ENCODE data around the gene CNNM4.

CNNM4 gene

DNA sequence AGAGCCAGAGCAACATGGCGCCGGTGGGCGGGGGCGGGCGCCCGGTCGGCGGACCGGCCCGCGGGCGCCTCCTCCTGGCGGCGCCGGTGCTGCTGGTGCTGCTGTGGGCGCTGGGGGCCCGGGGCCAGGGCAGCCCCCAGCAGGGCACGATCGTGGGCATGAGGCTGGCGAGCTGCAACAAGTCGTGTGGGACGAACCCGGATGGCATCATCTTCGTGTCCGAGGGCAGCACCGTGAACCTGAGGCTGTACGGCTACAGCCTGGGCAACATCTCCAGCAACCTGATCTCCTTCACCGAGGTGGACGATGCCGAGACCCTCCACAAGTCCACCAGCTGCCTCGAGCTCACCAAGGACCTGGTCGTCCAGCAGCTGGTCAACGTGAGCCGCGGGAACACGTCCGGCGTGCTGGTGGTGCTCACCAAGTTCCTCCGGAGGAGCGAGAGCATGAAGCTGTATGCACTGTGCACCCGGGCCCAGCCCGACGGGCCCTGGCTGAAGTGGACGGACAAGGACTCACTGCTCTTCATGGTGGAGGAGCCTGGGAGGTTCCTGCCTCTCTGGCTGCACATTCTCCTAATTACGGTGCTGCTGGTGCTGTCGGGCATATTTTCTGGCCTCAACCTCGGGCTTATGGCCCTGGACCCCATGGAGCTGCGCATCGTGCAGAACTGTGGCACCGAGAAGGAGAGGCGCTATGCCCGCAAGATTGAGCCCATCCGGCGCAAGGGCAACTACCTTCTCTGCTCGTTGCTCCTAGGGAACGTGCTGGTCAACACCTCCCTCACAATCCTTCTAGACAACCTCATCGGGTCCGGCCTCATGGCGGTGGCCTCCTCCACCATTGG, 507 bp downstream of the CNNM4 start:
- Mint-ChIP-seq H3K9me3 (no peaks in the 10 kb centered on the region), H3K27me3 (ENCODE audit: low read depth, poor library complexity) (no peaks in the 10 kb centered on the region), H3K27ac (no peak overlapping the region)

DNA sequence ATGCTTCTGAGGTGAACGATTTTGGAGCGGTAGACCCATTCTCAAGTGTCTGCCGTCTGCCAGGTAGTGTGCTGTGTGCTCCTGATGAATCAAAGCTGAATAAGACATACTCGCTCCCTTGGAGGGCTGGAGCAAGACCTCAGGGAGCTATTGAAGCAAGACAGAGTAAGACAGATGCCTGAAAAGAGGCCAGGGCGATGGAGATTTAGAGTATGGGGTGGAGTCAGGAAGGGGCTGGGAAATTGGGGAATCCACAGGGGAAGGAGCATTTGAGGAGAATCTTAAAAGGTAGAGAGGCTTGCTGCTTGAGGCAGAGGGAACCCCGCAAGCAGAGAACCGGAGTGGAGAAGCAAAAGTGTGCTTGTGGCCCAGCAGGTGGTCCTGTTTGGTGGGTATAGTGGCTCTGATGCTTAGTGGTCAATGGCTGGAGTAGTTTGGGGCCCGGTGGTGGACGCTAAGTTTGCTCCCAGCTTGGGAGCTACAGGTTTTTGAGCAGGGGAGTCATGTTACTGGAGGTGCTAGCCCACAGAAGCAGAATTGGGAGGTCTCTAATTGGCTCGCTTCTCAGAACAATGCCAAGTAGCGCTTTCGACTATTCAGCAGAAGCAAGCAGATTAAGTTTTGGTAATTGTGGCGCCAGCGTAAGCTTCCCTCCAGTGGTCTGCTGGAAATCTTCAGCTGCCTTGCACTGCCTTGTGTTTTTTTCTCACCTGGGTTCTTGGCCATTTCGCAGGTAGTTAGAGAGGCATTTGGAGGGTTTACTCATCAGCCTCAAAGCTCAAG, 2.0 kb downstream of the CNNM4 start:
- no peak for DNase-seq
- TF ChIP-seq, protein P1, sequence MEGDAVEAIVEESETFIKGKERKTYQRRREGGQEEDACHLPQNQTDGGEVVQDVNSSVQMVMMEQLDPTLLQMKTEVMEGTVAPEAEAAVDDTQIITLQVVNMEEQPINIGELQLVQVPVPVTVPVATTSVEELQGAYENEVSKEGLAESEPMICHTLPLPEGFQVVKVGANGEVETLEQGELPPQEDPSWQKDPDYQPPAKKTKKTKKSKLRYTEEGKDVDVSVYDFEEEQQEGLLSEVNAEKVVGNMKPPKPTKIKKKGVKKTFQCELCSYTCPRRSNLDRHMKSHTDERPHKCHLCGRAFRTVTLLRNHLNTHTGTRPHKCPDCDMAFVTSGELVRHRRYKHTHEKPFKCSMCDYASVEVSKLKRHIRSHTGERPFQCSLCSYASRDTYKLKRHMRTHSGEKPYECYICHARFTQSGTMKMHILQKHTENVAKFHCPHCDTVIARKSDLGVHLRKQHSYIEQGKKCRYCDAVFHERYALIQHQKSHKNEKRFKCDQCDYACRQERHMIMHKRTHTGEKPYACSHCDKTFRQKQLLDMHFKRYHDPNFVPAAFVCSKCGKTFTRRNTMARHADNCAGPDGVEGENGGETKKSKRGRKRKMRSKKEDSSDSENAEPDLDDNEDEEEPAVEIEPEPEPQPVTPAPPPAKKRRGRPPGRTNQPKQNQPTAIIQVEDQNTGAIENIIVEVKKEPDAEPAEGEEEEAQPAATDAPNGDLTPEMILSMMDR (IDR thresholded peaks at IDR 0.05), result no peak
- Mint-ChIP-seq H3K27ac (no peak overlapping the region), H3K36me3 (ENCODE audit: low read depth) (peaks cover 6% of the 10 kb centered on the region), H3K4me1 (peaks cover 71% of the 10 kb centered on the region), H3K9me3 (no peaks in the 10 kb centered on the region), H3K27me3 (ENCODE audit: low read depth, poor library complexity) (no peaks in the 10 kb centered on the region), H3K4me3 (peak overlapping the region; percentile 83)

More for the DNA sequence above, 507 bp downstream of the CNNM4 start:
- DNase-seq, result no peak
- Mint-ChIP-seq H3K36me3 (ENCODE audit: low read depth) (peaks cover under 1% of the 10 kb centered on the region), H3K4me1 (peaks cover 57% of the 10 kb centered on the region), H3K4me3 (peak overlapping the region; percentile 83)
- TF ChIP-seq, protein P1 (IDR thresholded peaks at IDR 0.05), result peak; percentile 20

DNA sequence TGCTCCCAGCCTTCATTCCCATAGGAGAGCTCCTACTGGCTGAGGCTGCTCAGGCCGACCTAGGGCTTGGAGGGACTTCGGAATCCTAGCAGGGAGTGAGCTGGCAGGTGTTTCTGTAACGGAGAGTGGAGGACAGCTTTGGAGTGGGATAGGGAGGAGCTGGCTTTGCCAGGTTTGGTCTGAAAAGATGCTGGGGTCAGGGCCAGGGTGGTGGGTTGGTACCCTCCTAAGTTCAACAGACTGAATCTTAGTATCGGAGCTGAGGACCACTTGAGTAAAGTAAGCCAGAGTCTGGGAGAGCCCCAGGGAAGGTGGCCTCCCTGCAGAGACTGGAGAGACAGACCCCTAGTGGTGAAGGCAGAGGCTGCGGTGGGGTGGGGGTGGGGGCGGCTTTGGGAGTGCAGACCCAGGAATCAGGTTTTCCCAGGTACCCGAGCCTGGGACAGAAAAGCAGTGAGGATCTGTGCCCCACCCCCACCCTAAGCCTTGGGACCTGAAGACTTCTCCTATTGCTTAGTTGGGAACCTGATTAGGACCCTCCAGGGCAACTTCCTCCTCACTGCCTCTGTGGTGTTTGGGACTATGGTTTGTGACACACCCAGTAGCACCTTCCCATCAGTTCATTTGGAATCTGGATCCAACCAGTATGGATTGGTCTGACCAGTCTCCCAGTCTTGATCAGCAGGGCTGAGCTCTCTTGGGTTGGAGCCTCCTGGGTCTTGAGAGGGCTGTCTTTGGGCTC, 3.0 kb downstream of the CNNM4 start:
- peaks cover 78% of the 10 kb centered on the region for H3K4me1 Mint-ChIP-seq
- peak overlapping the region; percentile 83 for H3K4me3 Mint-ChIP-seq
- peaks cover 2% of the 10 kb centered on the region for H3K27me3 Mint-ChIP-seq (ENCODE audit: low read depth, poor library complexity)
- H3K9me3 Mint-ChIP-seq, result no peaks in the 10 kb centered on the region
- peaks cover 6% of the 10 kb centered on the region for H3K36me3 Mint-ChIP-seq (ENCODE audit: low read depth)
- no peak overlapping the region for H3K27ac Mint-ChIP-seq
- TF ChIP-seq, protein P1 (IDR thresholded peaks at IDR 0.05), result peak; percentile 51
- peak; percentile 44 for DNase-seq

DNA sequence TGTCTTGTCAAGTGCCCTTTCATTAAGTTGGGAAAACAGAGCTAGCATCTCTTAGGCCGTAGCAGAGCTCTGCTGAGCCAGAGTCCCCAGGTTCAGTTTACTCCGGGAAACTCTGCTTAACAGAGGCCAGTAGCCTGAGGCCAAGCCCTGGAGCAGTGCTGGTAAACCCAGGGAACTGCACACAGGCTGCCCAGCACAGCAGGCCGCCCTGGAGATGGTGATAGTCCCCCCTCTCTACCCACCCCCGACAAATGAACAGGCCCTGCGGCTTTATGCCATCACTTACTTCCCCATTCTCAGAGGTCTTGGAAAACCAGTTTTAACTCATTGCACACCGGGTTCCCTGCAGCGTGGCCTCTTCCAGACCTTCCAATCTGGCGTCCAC, 3.5 kb downstream of the CNNM4 start:
- Mint-ChIP-seq H3K9me3 (no peaks in the 10 kb centered on the region), H3K4me3 (peak overlapping the region; percentile 69), H3K27ac (peak overlapping the region; percentile 39), H3K27me3 (ENCODE audit: low read depth, poor library complexity) (peaks cover 3% of the 10 kb centered on the region), H3K4me1 (peaks cover 73% of the 10 kb centered on the region), H3K36me3 (ENCODE audit: low read depth) (peaks cover 6% of the 10 kb centered on the region)
- no peak for DNase-seq
- TF ChIP-seq, protein P1 (IDR thresholded peaks at IDR 0.05), result no peak

DNA sequence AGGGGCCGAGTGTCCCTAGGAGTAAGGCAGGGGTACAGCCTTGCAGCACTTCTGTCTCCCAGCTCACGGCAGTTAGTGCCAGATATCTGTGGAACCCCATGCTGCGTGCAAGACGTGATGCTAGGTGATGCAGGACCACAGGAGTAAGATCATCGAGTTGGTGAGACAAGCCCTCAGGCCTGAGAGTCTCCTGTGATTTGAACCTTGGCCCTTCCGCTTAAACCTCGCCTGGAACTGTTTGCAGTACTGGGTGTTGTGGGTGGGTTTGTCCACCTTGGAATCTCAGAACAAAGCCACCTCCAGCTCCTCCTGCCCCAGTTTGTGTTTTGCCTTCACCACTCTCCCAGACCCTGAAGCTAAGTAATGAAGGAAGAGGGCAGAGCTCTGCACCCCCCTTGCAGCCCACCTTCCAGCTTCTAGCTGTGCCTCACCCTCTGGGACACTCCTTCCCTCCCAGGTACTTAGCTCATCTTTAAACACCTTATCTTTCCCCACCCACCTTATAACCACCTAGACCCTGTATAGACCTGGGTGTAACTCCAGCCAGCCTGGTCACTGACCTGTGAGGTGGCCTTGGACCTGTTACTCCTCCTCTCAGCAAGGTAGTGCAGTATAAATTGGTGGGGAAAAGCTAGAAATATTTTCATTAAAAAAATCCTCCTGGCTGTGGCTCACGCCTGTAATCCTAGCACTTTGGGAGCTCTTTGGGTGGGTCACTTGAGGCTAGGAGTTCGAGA, 6.6 kb downstream of the CNNM4 start:
- H3K27ac Mint-ChIP-seq, result no peak overlapping the region
- peaks cover 77% of the 10 kb centered on the region for H3K4me1 Mint-ChIP-seq
- no peak overlapping the region for H3K4me3 Mint-ChIP-seq
- DNase-seq, result no peak
- peaks cover 3% of the 10 kb centered on the region for H3K27me3 Mint-ChIP-seq (ENCODE audit: low read depth, poor library complexity)
- H3K9me3 Mint-ChIP-seq, result no peaks in the 10 kb centered on the region
- H3K36me3 Mint-ChIP-seq (ENCODE audit: low read depth), result peaks cover 6% of the 10 kb centered on the region
- TF ChIP-seq, protein P1 (IDR thresholded peaks at IDR 0.05), result no peak

Data from nephron progenitor cell (in vitro differentiated cells).